Gastrocnemius medialis (tissue), 4 donors: ENCODE results near the gene MARCHF6. TPM values are rescaled to one million over a fixed set of nuclear protein-coding genes. Genes with fewer than 3 reads are reported as not detected.
A peak's percentile ranks its signal among the peaks of the same experiment; 100 is the strongest.

Experiments
- ATAC-seq, 2 donors: fragments of 150-250 bp; one replicate each; pipeline ENCODE4 v1.9.1; 2016
- DNase-seq, 2 donors: peaks; one replicate each; pipeline ENCODE4 v3.0.0-alpha.2; 2019
- H3K27ac ChIP-seq, 4 donors: fragments of 200-600 bp; sonication (generic); 1 replicate in 1 of 4; 2 replicates in 3 of 4; pipeline ENCODE4 v1.5.1; 2016 to 2018; ENCODE audit warnings: mild to moderate bottlenecking in 2 of 4, moderate library complexity in 1 of 4
- H3K27me3 ChIP-seq, 3 donors: fragments of 200-600 bp; sonication (generic) in 2 of 3; 1 replicate in 1 of 3; 2 replicates in 2 of 3; pipeline versions ENCODE4 v1.5.1 to v1.6.0; 2016 to 2019; ENCODE audit warnings: mild to moderate bottlenecking in 1 of 3, moderate library complexity in 1 of 3
- H3K36me3 ChIP-seq, 2 donors: fragments of 200-600 bp; sonication (generic) in 1 of 2; one replicate each; pipeline ENCODE4 v1.5.1; 2017 to 2018
- H3K4me1 ChIP-seq, 2 donors: fragments of 200-600 bp; sonication (generic) in 1 of 2; one replicate each; pipeline ENCODE4 v1.5.1; 2016 to 2017; ENCODE audit warnings: mild to moderate bottlenecking in 2 of 2
- H3K4me3 ChIP-seq, 4 donors: fragments of 200-600 bp; sonication (generic) in 3 of 4; 1 replicate in 1 of 4; 2 replicates in 3 of 4; pipeline ENCODE4 v1.5.1; 2016 to 2019; ENCODE audit warnings: mild to moderate bottlenecking in 2 of 4
- H3K9me3 ChIP-seq, 3 donors: fragments of 200-600 bp; sonication (generic) in 2 of 3; 1 replicate in 1 of 3; 2 replicates in 2 of 3; pipeline ENCODE4 v1.5.1; 2016 to 2019
- POLR2A ChIP-seq, 2 donors: fragments of 450-650 bp; IDR thresholded peaks; one replicate each; pipeline ENCODE4 v1.6.1; 2017; ENCODE audit warnings: antibody characterized with exemption in 2 of 2, mild to moderate bottlenecking in 2 of 2, moderate library complexity in 2 of 2
- in situ Hi-C, 4 donors: fragments of 200-750 bp; cut with MboI; loops; one replicate each; pipeline versions ENCODE4 v1.15.0 to v1.8.0; 2017; ENCODE audit warnings: low sequenced_read_pairs in 4 of 4
- intact Hi-C: fragments of 100-400 bp; cut with DNase I; formaldehyde crosslinking; loops from one replicate; pipeline ENCODE4 v1.15.1; 2023; ENCODE audit warnings: low total_unique reads
- total RNA-seq, 4 donors: library from RNA; depleted of rRNA; stranded (reverse); fragments of >200 nt; gene quantifications; one replicate each; pipeline versions ENCODE4 v1.1.0 to v1.2.3, GENCODE V29; 2016
- TF ChIP-seq, protein P1 (sequence below), 5 experiments: fragments of 450-650 bp in 3 of 5; fragments of 200-600 bp in 2 of 5; sonication (generic) in 2 of 5; IDR thresholded peaks in 4 of 5; conservative IDR thresholded peaks in 1 of 5; 1 replicate in 4 of 5; 2 replicates in 1 of 5; pipeline ENCODE4 v1.5.1; 2016 to 2019; ENCODE audit warnings: antibody characterized with exemption in 5 of 5, mild to moderate bottlenecking in 3 of 5, moderate library complexity in 3 of 5

MARCHF6 gene
- total RNA-seq, 4 donors from 2014 or later: 139 to 173 (median 146) TPM

DNA sequence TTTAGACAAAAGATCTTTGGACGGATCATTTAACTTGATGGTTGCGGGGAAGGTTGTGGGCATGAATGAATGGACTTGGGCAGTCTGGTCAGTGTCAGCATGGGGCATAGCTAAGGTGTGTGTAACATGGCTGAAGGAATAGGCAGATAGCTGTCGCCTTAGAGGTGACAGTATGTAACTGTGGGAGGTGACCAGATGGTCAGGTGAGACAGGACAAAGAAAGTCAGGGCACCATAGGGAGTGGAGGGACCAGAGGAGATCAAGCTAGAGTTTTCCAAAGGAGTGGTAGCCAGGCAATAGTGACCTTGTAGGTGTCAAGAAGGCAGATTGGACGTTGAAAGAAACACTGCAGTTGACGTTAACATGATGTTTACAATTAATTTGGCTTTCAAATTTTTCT lies 43.1 kb downstream of the MARCHF6 start:
- Histone ChIP-seq H3K27ac (peak overlapping the region in 2 of 4 donors; percentile 49), H3K4me3 (no peak overlapping the region), H3K27me3 (no peaks in the 10 kb centered on the region), H3K9me3 (no peaks in the 10 kb centered on the region), H3K4me1 (peaks cover 20 to 22% of the 10 kb centered on the region in 2 donors), H3K36me3 (peaks cover 3 to 58% of the 10 kb centered on the region in 2 donors)
- ATAC-seq (no peak), DNase-seq (no peak)
- in situ Hi-C loops (no loop called here), intact Hi-C loops (no loop called here)
- no peak for TF ChIP-seq POLR2A (IDR thresholded peaks at IDR 0.05)
- TF ChIP-seq, protein P1, sequence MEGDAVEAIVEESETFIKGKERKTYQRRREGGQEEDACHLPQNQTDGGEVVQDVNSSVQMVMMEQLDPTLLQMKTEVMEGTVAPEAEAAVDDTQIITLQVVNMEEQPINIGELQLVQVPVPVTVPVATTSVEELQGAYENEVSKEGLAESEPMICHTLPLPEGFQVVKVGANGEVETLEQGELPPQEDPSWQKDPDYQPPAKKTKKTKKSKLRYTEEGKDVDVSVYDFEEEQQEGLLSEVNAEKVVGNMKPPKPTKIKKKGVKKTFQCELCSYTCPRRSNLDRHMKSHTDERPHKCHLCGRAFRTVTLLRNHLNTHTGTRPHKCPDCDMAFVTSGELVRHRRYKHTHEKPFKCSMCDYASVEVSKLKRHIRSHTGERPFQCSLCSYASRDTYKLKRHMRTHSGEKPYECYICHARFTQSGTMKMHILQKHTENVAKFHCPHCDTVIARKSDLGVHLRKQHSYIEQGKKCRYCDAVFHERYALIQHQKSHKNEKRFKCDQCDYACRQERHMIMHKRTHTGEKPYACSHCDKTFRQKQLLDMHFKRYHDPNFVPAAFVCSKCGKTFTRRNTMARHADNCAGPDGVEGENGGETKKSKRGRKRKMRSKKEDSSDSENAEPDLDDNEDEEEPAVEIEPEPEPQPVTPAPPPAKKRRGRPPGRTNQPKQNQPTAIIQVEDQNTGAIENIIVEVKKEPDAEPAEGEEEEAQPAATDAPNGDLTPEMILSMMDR (IDR thresholded peaks at IDR 0.05 in 4 of 5, conservative IDR thresholded peaks at IDR 0.05 in 1 of 5): no peak

DNA sequence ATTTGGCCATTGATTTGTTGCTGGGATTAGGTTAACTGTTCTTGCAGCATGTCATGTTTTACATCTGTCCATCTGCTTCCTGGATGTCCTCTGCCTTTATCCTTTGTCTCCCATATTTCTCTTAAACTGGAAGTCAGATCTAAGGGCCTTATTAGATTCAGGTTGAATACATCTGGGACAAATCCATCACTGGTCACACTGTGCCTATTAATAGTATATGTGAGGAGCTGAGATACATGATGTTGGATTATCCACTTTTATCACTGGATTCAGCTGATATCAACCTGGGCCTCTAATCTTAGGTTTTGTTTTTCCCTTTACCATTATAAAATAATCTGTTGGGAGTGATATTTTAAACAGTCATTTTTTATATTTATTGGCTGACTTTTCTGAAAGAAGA lies 46.3 kb downstream of the MARCHF6 start:
- H3K4me1 ChIP-seq: peaks cover 23 to 26% of the 10 kb centered on the region in 2 donors
- peaks cover 5 to 45% of the 10 kb centered on the region in 2 donors for H3K36me3 ChIP-seq
- DNase-seq: no peak
- H3K27me3 ChIP-seq: no peaks in the 10 kb centered on the region
- intact Hi-C loops: no loop called here
- peak; percentile 70 to 72 for ATAC-seq
- no peaks in the 10 kb centered on the region for H3K9me3 ChIP-seq
- in situ Hi-C loops: loop anchor here in 2 of 4 donors (10.0 to 25.0 kb wide), 2 partner anchors 113 to 115 kb away; no protein-coding TSS in a partner anchor
- no peak overlapping the region for H3K4me3 ChIP-seq
- H3K27ac ChIP-seq: peak overlapping the region; percentile 79 to 86 (median 82)
- TF ChIP-seq, protein P1 (IDR thresholded peaks at IDR 0.05 in 4 of 5, conservative IDR thresholded peaks at IDR 0.05 in 1 of 5): no peak
- no peak for TF ChIP-seq POLR2A (IDR thresholded peaks at IDR 0.05)

DNA sequence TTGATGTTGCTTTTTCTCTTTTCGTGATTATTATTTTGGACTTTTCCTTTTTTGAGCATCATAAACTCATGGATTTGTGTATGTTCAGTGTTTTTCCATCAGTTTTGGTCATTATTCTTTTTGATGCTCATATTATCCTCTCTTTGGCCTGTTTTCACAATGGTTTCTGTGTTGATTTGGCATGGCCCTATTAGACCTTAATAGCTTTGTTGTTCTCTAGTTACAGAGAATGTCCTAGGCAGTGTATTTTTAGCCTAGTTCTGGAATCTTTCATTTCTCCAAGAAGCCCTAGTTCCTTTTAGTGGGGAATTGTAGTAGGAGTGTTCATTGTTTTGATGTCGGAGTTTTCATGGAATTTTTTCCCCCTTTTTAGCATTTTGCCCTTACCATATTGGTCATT lies 46.9 kb downstream of the MARCHF6 start:
- intact Hi-C loops: no loop called here
- ATAC-seq (peak; percentile 92 to 93), DNase-seq (no peak)
- Histone ChIP-seq H3K27ac (peak overlapping the region; percentile 79 to 86 (median 82)), H3K9me3 (no peaks in the 10 kb centered on the region), H3K4me3 (peak overlapping the region in 1 of 4 donors; percentile 26), H3K4me1 (peaks cover 23 to 26% of the 10 kb centered on the region in 2 donors), H3K27me3 (no peaks in the 10 kb centered on the region), H3K36me3 (peaks cover 5 to 45% of the 10 kb centered on the region in 2 donors)
- in situ Hi-C loops: loop anchor here in 2 of 4 donors (10.0 to 25.0 kb wide), 2 partner anchors 113 to 116 kb away; no protein-coding TSS in a partner anchor
- TF ChIP-seq, protein P1 (IDR thresholded peaks at IDR 0.05 in 4 of 5, conservative IDR thresholded peaks at IDR 0.05 in 1 of 5): no peak
- no peak for TF ChIP-seq POLR2A (IDR thresholded peaks at IDR 0.05)

DNA sequence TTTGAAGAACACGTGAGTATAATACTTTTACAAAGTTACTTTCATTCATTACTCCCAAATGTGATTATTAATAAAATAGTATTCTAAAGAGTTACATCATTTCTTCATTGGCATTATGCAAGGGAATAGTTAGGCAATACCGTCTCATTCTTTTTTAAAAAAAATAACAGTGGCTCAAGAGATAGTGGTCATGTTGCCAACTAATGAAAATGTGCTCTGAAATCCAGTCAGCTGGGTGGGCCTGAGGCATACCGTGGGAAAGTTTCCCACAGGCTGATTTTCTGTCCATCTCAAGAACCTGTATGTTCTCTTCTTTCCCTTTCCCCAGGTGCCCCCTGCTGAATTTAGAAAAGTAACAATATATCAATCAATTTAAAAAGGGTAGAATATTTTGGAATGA lies 47.3 kb downstream of the MARCHF6 start:
- ATAC-seq: peak; percentile 43 to 53
- TF ChIP-seq POLR2A (IDR thresholded peaks at IDR 0.05): no peak
- TF ChIP-seq, protein P1 (IDR thresholded peaks at IDR 0.05 in 4 of 5, conservative IDR thresholded peaks at IDR 0.05 in 1 of 5): no peak
- intact Hi-C loops (no loop called here), in situ Hi-C loops (loop anchor here in 2 of 4 donors (10.0 to 25.0 kb wide), 2 partner anchors 114 to 116 kb away; no protein-coding TSS in a partner anchor)
- peaks cover 23 to 26% of the 10 kb centered on the region in 2 donors for H3K4me1 ChIP-seq
- peaks cover 5 to 45% of the 10 kb centered on the region in 2 donors for H3K36me3 ChIP-seq
- H3K4me3 ChIP-seq: peak overlapping the region in 1 of 4 donors; percentile 26
- H3K27me3 ChIP-seq: no peaks in the 10 kb centered on the region
- DNase-seq: no peak
- peak overlapping the region; percentile 79 to 86 (median 82) for H3K27ac ChIP-seq
- no peaks in the 10 kb centered on the region for H3K9me3 ChIP-seq
